Peyer's patch (tissue), 4 donors: ENCODE data around the gene TM9SF4.

Experiments used
- CTCF ChIP-seq, 6 experiments: fragments of 450-650 bp in 4 of 6; fragments of 200-600 bp in 2 of 6; sonication (generic) in 1 of 6; IDR thresholded peaks; one replicate each; pipeline ENCODE4 v1.5.1; 2017 to 2019; ENCODE audit warnings: antibody characterized with exemption in 6 of 6, mild to moderate bottlenecking in 3 of 6, moderate library complexity in 1 of 6
- POLR2A ChIP-seq, 2 donors: fragments of 450-650 bp; IDR thresholded peaks; one replicate each; pipeline ENCODE4 v1.5.1; 2017; ENCODE audit warnings: antibody characterized with exemption in 2 of 2, mild to moderate bottlenecking in 2 of 2, moderate library complexity in 2 of 2

GRCh38 chr20:32142991-32143390 lies 33.5 kb downstream of the TM9SF4 start:
- TF ChIP-seq POLR2A (IDR thresholded peaks at IDR 0.05) (no peak), CTCF (IDR thresholded peaks at IDR 0.05) (no peak)
